Loucy (cell line): Measurements from ENCODE around the gene GGA1.

Source experiments
- H2AFZ ChIP-seq: fragments of 200-600 bp; sonication (generic); 2 replicates; pipeline ENCODE4 v1.6.0; 2016; ENCODE audit warnings: antibody characterized with exemption, mild to moderate bottlenecking, low read length, moderate library complexity
- H3F3A ChIP-seq: fragments of 200-600 bp; 2 replicates; pipeline ENCODE4 v1.6.0; 2016; ENCODE audit warnings: antibody characterized with exemption, low read depth, mild to moderate bottlenecking
- H3K27me3 ChIP-seq: fragments of 200-600 bp; sonication (generic); 2 replicates; pipeline ENCODE4 v1.6.1; 2014; ENCODE audit warnings: low read length, mild to moderate bottlenecking; ENCODE audit not compliant: insufficient read depth, poor library complexity, severe bottlenecking
- H3K36me3 ChIP-seq: fragments of 200-600 bp; sonication (generic); 2 replicates; pipeline ENCODE4 v1.6.1; 2016; ENCODE audit warnings: low read length; ENCODE audit not compliant: insufficient read depth
- H3K4me1 ChIP-seq: fragments of 200-600 bp; sonication (generic); 2 replicates; pipeline ENCODE4 v1.5.1; 2014; ENCODE audit warnings: low read length, mild to moderate bottlenecking; ENCODE audit not compliant: insufficient read depth, poor library complexity, severe bottlenecking
- H3K4me2 ChIP-seq: fragments of 200-600 bp; sonication (generic); 2 replicates; pipeline ENCODE4 v1.6.0; 2014; ENCODE audit warnings: antibody characterized with exemption, low read length, low read depth, mild to moderate bottlenecking; ENCODE audit not compliant: poor library complexity, severe bottlenecking
- H3K4me3 ChIP-seq: fragments of 200-600 bp; sonication (generic); 2 replicates; pipeline ENCODE4 v1.5.1; 2014; ENCODE audit warnings: low read length, mild to moderate bottlenecking, mixed read lengths; ENCODE audit not compliant: poor library complexity, severe bottlenecking
- H3K79me2 ChIP-seq: fragments of 200-600 bp; sonication (generic); 2 replicates; pipeline ENCODE4 v1.6.1; 2014; ENCODE audit warnings: low read length; ENCODE audit not compliant: insufficient read depth
- H3K9ac ChIP-seq: fragments of 200-600 bp; sonication (generic); 2 replicates; pipeline ENCODE4 v1.6.0; 2014; ENCODE audit warnings: mild to moderate bottlenecking, low read depth, low read length, moderate library complexity; ENCODE audit not compliant: poor library complexity, severe bottlenecking
- H3K9me2 ChIP-seq: fragments of 200-600 bp; sonication (generic); replicated peaks from 2 replicates; pipeline ENCODE4 v1.6.1; 2016; ENCODE audit warnings: low read depth, low read length, mixed read lengths
- H3K9me3 ChIP-seq: fragments of 200-600 bp; sonication (generic); 2 replicates; pipeline ENCODE4 v1.6.1; 2014; ENCODE audit warnings: mild to moderate bottlenecking, antibody characterized with exemption, low read length, low read depth; ENCODE audit not compliant: insufficient read depth
- H4K20me1 ChIP-seq: fragments of 200-600 bp; sonication (generic); 2 replicates; pipeline ENCODE4 v1.6.0; 2014; ENCODE audit warnings: antibody characterized with exemption, low read length, mild to moderate bottlenecking; ENCODE audit not compliant: insufficient read depth, poor library complexity, severe bottlenecking
- EZH2phosphoT487 ChIP-seq: fragments of 200-600 bp; IDR thresholded peaks from 2 replicates; pipeline ENCODE4 v1.6.1; 2018; ENCODE audit warnings: antibody characterized with exemption, mild to moderate bottlenecking, moderate library complexity, borderline replicate concordance
- TF ChIP-seq, protein P1 (sequence below): fragments of 200-600 bp; sonication (generic); conservative IDR thresholded peaks from 2 replicates; pipeline ENCODE4 v1.5.1; 2014; ENCODE audit warnings: mild to moderate bottlenecking, antibody characterized with exemption, low read length

Gene GGA1

DNA sequence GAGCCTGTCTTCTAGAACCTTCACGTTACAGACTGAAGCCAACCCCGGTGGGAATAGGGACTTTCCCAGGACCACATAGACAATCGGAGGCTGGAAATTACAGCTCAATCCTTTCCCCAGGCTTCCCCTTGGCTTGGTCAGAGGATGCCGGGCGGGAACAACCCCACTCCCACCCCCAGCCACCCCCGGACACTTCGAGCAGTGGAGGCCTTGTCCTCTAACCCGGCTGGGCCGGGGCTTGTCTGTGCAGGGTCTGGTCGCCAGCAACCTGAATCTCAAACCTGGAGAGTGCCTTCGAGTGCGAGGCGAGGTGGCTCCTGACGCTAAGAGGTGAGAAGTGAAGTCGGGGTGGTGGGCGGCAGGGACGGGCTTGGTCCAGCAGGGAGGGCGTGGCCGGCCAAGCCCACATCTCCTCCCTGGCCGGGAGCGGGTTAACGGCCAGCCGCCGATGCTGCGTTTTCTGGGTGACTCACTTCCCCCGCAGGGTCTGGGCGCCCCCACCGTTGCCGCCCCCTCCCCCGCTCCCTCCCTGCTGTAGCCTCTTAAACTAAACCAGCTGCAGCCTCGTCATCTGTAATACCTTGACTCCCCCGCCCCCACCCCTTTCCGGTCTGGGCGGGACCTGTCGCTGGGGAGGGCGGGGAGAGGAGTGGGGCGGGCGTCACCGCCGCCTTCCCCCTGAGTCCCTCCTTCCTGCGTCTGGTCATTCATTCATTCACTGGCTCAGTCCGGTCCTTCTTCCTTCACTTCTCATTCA, 68.3 kb downstream of the GGA1 start:
- H3K9me3 ChIP-seq = no peaks in the 10 kb centered on the region
- H3K9me2 ChIP-seq = no peaks in the 10 kb centered on the region
- H3K36me3 ChIP-seq = peaks cover 14% of the 10 kb centered on the region; the same call in 1 of the 2 replicates
- peak overlapping the region; percentile 86 for H3K4me3 ChIP-seq
- H2AFZ ChIP-seq = no peak overlapping the region
- peak overlapping the region; percentile 99 for H3K9ac ChIP-seq
- H3F3A ChIP-seq = peaks cover 17% of the 10 kb centered on the region; the same call in 1 of the 2 replicates
- peak overlapping the region; percentile 89 for H3K4me2 ChIP-seq
- H3K4me1 ChIP-seq = peaks cover 36% of the 10 kb centered on the region
- peaks cover 61% of the 10 kb centered on the region for H3K79me2 ChIP-seq
- peaks cover 14% of the 10 kb centered on the region for H4K20me1 ChIP-seq
- no peak for TF ChIP-seq EZH2phosphoT487
- TF ChIP-seq, protein P1, sequence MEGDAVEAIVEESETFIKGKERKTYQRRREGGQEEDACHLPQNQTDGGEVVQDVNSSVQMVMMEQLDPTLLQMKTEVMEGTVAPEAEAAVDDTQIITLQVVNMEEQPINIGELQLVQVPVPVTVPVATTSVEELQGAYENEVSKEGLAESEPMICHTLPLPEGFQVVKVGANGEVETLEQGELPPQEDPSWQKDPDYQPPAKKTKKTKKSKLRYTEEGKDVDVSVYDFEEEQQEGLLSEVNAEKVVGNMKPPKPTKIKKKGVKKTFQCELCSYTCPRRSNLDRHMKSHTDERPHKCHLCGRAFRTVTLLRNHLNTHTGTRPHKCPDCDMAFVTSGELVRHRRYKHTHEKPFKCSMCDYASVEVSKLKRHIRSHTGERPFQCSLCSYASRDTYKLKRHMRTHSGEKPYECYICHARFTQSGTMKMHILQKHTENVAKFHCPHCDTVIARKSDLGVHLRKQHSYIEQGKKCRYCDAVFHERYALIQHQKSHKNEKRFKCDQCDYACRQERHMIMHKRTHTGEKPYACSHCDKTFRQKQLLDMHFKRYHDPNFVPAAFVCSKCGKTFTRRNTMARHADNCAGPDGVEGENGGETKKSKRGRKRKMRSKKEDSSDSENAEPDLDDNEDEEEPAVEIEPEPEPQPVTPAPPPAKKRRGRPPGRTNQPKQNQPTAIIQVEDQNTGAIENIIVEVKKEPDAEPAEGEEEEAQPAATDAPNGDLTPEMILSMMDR = no peak
- no peaks in the 10 kb centered on the region for H3K27me3 ChIP-seq

DNA sequence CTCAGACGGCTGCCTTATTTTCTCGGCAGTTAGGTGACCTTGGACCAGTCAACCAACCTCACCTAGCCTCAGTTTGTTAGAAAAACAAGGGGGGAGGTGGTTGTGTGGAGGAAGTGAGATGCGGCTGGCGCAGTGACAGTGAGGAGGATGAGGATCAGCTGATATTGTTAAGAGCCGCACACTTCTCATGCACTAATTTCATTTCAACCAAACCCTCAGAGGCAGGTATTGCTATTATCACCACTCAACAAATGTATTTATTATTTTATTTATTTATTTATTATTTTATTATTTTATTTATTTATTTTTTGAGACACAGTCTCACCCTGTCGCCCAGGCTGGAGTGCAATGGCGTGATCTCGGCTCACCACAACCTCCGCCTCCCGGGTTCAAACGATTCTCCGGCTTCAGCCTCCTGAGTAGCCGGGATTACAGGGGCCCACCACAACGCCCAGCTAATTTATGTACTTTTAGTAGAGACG, 68.9 kb downstream of the GGA1 start:
- Histone ChIP-seq H4K20me1 (peaks cover 14% of the 10 kb centered on the region), H3K9me2 (no peaks in the 10 kb centered on the region), H3K4me2 (peak overlapping the region; percentile 89), H3K79me2 (peaks cover 57% of the 10 kb centered on the region), H3K4me3 (peak overlapping the region; percentile 86), H2AFZ (no peak overlapping the region), H3K4me1 (peaks cover 30% of the 10 kb centered on the region), H3K27me3 (no peaks in the 10 kb centered on the region), H3K36me3 (peaks cover 14% of the 10 kb centered on the region; the same call in 1 of the 2 replicates), H3F3A (peaks cover 17% of the 10 kb centered on the region; the same call in 1 of the 2 replicates), H3K9ac (peak overlapping the region; percentile 50), H3K9me3 (no peaks in the 10 kb centered on the region)
- TF ChIP-seq, protein P1 = no peak
- TF ChIP-seq EZH2phosphoT487 = no peak

DNA sequence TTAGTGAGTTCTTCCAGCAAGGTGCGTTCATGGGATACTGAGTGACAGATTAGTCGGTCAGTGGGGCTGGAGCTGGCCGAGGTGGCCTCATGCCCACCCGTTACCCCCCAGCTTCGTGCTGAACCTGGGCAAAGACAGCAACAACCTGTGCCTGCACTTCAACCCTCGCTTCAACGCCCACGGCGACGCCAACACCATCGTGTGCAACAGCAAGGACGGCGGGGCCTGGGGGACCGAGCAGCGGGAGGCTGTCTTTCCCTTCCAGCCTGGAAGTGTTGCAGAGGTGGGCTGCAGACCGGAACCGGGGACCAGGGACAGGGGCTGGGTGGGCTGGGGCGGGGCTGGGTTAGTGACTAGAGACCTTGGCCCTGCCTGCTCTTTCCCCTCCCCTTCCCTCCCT, 69.7 kb downstream of the GGA1 start:
- peaks cover 14% of the 10 kb centered on the region; the same call in 1 of the 2 replicates for H3K36me3 ChIP-seq
- H3K4me2 ChIP-seq = peak overlapping the region; percentile 89
- H3K9me2 ChIP-seq = no peaks in the 10 kb centered on the region
- no peak overlapping the region for H2AFZ ChIP-seq
- no peaks in the 10 kb centered on the region for H3K9me3 ChIP-seq
- peak overlapping the region; percentile 50 for H3K9ac ChIP-seq
- peaks cover 22% of the 10 kb centered on the region for H3K4me1 ChIP-seq
- H3K79me2 ChIP-seq = peaks cover 50% of the 10 kb centered on the region
- H3K4me3 ChIP-seq = peak overlapping the region; percentile 86
- TF ChIP-seq, protein P1 = no peak
- no peak for TF ChIP-seq EZH2phosphoT487
- H3K27me3 ChIP-seq = no peaks in the 10 kb centered on the region
- peaks cover 17% of the 10 kb centered on the region; the same call in 1 of the 2 replicates for H3F3A ChIP-seq
- H4K20me1 ChIP-seq = peaks cover 14% of the 10 kb centered on the region
